Stimulated activated CD4-positive, alpha-beta T cell treated with anti-CD3 and anti-CD28 coated beads, Interleukin-1b, Interleukin-23, amount 100 ng/mL, for 1 hour (primary cell): ENCODE measurements around the gene DOCK2.

Experiments
- DNase-seq, 2 donors: peaks; one replicate each; pipeline ENCODE4 v3.0.0-alpha.2; 2020; ENCODE audit warnings: low read depth in 2 of 2

Gene DOCK2

DNA sequence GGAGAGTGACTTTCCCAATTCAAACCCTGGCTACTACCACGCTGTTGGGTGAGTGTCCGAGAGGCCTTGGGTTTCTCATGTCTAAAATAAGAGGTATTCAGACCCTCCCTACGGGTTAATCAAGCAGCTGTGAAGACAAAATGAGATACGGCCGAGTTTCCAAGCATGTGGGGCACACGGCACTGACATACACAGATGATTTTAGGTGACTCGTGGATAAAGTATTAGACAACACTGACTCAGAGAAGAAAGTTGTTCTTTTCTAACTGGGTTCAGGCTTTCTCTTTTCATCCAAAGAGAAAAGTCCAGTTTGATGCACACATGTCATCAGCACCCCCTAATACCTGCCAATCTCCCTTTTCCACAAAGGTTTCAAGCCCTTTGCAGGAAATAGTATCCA, 484.2 kb downstream of the DOCK2 start:
- no peak for DNase-seq

DNA sequence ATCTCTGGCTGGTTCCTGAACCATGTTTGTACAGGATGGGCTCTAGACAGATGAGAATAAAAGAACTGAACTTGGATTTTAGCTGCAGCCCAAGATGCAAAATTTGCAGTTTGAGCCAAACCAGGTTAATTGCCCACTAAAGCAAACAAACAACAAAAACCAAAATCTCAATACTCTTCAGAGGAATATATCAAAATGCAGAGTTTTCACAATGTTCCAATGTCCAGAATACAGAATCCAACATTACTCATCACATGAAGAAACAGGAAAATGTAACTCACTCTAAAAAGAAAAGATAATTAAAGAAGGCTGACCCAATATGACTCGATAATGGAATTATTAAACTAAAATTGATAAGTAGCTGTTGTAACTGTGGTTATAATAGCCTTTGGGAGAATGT, 489.0 kb downstream of the DOCK2 start:
- no peak for DNase-seq

DNA sequence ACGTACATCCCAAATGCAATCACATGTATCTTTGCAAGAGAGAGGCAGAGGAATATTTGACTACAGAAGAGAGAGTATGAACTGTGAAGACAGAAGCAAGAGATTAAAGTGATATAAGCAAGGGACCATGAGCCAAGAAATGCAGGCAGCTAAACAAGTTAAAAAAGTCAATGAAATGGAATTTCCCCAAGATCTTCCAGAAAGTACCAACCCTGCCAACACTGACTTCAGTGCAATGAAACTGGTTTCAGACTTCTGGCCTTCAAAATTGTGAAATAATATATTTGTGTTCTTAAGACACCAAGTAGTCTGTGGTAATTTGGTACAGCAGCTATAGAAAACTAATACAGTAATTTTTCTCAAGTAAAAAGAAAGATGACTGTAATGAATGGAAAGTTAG, 489.6 kb downstream of the DOCK2 start:
- no peak for DNase-seq

DNA sequence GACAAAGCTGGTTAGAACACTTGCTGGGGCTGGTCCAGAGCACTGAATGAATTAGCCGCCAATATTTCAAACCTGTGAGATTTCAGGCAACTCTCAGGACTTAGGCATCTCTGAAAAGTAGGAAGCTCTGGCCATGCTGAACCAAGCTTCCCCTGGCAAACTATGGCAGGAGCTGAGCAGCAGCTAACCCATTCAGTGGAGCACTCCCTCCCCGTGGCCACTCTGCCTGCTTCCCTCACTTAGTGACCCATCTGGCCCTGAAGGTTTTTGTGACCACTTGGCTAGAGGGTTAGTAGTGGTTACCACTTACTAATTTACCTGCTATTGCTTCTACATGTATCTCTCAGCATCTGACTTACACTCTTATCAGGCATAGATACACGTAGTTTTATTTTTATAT, 494.2 kb downstream of the DOCK2 start:
- DNase-seq: no peak

DNA sequence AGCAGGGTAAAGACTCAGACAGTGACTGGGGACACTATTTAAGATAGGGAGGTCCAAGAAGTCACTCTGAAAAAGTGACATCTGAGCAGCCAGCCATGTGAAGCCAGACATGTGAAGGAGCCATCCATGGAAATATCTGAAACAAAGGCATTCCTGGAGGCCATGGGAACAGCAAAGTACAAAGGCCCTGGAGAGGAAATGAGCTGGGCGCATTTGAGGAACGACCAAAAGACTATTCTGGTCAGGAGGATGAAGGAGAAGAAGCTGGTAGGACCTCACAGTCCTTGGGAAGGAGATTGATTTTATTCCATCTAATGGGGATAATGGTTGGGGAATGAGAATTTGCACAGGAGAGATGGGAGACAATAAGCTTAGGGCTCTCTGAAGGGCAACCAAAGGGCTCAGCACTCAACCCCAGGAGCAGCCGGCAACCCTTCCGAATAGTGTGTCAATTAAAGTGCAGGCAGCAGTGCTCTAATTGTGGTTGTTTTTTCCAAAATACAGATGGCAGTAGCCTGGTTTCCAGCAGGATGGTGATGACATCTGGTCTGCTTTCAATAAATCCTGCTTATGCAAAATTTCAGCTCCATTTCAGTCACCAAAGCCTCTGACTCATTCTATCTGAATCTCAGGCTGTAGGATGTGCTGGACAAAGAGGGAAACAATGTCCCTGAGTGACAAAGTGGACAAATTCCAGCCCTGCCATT, 495.3 kb downstream of the DOCK2 start:
- DNase-seq: no peak
